ENCODE data around the gene RPL6.

The RPL6 gene

DNA sequence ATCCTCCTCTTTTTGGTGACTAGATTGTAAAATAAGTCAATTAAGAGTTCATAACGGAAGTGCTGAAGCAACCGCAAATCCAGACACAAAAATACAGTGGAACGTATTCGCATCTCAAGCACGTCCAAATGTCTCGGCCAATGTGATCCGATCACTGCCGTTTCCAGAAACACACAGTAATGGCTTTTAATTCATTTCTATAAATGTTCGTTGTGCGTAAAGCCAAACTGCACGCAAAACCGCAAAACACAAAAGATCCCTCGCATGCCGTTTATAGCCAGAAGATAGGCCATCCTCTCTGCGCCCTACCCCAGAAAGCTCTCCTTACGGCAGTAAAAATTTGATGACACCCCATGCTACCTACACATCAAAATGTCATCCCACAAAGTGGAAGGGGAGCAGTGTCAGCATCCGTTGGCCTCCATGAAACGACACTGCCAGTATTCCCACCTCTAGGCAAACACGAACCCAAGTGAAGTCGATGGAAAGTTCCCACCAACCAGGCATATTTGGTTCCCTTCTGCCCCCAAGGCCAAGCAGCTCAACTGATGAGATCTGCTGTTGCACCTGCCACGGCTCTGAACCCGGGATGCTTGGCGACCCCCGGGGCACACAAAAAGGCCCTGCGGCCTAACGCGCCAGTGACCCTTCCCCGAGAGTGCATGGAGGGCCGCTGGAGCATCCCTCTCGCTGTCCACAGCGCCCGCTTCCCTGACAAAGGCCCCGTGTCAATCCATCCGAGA lies 28.6 kb downstream of the RPL6 start:
- DNase-seq (ENCODE audit: extremely low read depth in 1 of 2, low read depth in 1 of 2) = no peak

DNA sequence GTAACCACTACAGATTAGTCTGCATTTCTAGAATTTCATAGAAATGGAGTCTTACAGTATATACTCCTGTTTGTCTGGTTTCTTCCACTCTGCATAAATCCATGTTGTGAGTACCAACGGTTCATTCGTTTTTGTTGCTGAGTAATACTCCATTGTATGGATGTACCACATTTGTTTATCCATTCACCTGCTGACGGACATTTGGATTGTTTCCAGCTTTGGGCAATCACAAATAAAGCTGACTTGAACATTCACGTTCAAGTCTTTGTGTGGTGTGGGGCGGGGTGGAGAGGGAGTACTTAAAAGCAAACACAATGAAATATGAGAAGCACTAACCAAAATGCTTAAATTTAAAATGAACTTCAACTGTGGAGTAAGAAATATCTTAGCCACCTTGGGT lies 34.3 kb downstream of the RPL6 start:
- no peak for DNase-seq (ENCODE audit: extremely low read depth in 1 of 2, low read depth in 1 of 2)

DNA sequence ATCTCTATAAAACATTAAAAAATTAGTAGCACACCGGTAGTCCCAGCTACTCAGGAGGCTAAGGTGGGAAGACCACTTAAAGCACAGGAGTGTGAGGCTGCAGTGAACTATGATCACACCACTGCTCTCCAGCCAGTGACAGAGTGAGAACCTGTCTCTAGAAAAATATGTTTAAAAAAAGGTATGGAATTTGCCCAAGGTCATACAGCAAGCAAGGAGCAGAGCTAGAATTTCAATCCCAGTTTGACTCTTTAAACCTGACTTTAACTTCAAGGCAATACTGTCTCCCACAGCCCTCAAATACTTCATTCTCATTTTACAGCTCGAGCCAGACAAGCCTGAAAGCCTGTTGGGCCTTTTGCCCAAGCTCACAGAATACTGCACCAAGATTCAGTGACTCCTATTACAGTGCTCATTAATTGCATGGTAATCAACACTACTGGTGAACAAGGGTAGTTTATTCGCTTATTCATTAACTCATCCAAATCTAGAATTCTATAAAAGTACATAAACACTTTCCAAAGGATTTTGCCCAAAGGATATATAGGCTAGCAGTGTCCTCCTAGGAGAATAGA lies 35.2 kb downstream of the RPL6 start:
- DNase-seq (ENCODE audit: extremely low read depth in 1 of 2, low read depth in 1 of 2) = no peak

DNA sequence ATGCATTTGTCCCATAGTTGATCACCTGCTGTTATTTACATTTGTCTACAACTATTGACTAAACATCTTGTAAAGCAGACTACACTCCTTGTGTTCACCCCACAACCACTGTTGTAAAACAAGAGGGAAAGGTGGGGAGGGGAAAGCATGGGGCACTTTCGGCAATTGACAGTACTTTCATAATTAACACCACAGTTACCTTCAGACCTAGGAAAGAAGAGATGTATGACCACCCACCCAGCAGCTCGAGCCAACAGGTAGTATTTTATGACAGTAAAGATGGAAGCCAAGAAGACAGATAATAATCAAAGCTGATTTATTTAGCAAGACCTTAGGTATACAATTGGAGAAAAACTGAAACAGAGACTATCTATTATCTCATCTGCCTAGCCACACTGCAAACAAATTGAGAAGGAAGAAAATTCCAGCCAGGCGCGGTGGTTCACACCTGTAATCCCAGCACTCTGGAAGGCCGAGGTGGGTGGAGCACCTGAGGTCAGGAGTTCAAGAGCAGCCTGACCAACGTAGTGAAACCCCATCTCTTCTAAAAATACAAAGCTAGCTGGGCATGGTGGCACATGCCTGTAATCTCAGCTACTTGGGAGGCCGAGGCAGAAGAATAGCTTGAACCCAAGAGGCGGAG lies 38.4 kb downstream of the RPL6 start:
- no peak for DNase-seq (ENCODE audit: extremely low read depth in 1 of 2, low read depth in 1 of 2)

DNA sequence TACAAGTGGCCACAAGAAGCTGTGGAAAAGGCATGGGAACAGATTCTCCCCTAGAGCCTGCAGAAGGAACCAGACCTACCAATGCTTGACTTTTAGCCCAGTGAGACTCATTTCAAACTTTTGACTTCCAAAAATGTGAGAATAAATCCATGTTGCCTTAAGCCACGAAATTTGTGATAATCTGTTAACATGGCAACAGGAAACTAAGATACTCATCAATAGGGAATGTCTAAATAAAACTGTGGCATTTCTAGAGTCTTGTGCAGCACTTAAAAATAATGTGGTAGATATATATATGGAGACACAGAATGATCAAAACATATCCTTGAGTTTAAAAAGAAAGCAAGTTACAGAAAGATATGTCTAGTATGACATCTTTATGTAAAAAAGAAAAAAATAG lies 39.2 kb downstream of the RPL6 start:
- DNase-seq (ENCODE audit: extremely low read depth in 1 of 2, low read depth in 1 of 2) = no peak

DNA sequence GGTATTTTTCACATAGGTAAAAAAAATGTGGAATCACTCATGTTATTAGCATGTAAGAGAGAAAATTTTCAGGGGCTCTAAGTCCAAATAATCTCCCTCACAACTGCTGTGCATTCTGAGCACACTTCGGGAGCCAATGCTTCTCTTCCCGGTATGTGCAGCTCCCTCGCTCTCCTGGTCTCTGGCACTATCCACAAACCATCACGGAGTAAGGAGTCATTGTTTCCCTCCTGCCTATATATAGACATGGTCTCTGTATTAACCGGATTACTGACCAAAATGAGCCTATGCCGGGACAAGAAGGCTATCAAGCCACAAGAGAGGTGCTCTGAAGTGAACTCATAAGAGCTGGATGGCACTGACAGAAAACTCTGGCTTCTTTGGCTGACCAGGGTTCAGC lies 40.5 kb downstream of the RPL6 start:
- DNase-seq (ENCODE audit: extremely low read depth in 1 of 2, low read depth in 1 of 2) = no peak

DNA sequence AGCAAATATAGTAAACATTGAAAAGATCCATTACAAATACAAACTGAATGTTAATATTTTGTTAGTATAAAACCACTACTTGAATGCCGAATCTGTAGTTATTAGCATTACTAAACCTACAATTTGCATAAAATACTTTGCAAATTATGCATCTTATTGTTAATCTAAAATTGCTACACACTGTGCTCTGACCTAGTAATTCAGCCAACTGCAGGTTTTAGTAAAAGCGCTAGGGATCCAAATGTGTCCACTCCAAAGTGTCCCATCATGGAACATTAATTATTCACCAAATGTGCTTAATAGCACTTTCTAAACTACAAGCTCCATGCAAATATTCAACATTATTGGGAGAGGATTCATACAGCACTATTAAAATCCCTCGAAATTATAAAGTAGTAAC lies 41.4 kb downstream of the RPL6 start:
- DNase-seq (ENCODE audit: extremely low read depth in 1 of 2, low read depth in 1 of 2) = no peak

DNA sequence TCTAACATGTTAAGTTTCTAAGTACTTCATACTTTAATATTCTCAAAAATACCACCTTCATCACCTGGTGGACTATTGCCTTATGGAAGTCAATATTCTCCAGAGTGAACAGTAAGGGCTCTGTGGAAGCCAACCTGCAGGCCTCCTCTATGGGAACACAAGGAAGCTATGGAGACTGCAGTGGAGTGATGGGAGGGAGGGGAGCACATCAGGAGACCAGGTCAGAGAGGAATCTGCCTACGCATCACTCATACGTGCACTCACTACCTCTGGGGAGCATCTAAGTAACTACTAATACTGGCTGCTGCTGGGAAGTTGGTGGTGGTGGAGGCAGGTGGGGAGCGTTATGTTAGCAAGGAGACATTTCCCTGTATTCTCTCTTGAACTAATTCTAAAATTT lies 47.1 kb downstream of the RPL6 start:
- no peak for DNase-seq (ENCODE audit: extremely low read depth in 1 of 2, low read depth in 1 of 2)

DNA sequence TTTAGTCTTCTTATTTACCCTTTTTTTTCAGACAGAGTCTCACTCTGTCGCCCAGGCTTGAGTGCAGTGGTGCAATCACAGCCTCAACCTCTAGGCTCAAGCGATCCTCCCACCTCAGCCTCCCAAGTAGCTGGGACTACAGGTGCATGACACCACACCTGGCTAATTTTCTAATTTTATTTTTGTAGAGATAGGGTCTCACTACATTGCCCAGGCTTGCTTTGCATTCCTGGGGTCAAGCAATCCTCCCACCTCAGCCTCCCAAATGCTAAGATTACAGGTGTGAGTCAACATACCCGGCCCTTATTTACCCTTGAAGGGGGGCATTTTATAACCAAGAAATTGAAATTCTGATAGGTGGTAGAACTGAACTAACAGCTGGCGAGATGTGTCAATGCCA lies 48.1 kb downstream of the RPL6 start:
- no peak for DNase-seq (ENCODE audit: extremely low read depth in 1 of 2, low read depth in 1 of 2)

DNA sequence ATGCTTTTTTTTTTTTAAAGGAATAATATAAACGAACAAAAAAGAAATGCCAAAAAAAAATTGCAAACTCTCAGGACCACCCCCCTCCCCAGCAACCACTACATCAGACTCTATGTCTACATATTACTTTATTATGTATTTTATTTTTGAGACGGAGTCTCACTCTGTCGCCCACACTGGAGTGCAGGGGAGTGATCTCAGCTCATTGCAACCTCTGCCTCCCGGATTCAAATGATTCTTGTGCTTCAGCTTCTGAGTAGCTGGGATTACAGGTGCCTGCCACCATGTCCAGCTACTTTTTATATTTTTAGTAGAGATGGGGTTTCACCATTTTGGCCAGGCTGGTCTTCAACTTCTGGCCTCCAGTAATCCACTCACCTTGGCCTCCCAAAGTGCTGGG lies 50.1 kb downstream of the RPL6 start:
- no peak for DNase-seq (ENCODE audit: extremely low read depth in 1 of 2, low read depth in 1 of 2)

DNA sequence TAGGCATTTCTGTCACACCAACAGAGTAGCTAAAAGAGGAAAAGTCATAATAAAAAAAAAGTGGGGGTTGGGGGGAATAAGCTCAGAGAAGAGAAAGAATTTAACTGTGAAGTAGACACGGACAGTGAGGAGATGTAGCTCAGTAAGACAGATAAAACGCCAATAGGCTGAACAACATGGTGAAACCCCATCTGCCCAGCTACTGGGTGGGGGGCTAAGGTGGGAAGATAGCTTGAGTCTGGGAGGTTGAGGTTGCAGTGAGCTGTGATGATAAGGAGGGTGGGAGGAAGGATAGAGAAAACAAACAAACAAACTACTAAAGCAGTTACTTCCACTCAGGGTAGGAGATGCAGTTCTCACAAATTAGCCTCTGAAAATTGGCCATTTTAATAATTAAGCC lies 52.2 kb downstream of the RPL6 start:
- DNase-seq (ENCODE audit: extremely low read depth in 1 of 2, low read depth in 1 of 2) = no peak
